ENCODE data around the gene DEPDC4.

GRCh38 chr12:100211698-100212097 lies 55.2 kb downstream of the DEPDC4 start:
- no peak for TF ChIP-seq CTCF (conservative IDR thresholded peaks at IDR 0.05 in 1 of 2, IDR thresholded peaks at IDR 0.05 in 1 of 2; ENCODE audit: low read depth in 1 of 2, low read length in 2 of 2)
- TF ChIP-seq EZH2 (IDR thresholded peaks at IDR 0.05; ENCODE audit: low read length, missing control alignments) = no peak

All from fibroblast of lung (primary cell).